HFFc6 (cell line): ENCODE measurements around the gene CYP26B1. TPM values are rescaled to one million over a fixed set of nuclear protein-coding genes. Genes with fewer than 3 reads are reported as not detected.

Experiments
- DNase-seq: peaks from one replicate; pipeline ENCODE4 v3.0.0-alpha.2; 2018
- H3K27ac Mint-ChIP-seq: 2 replicates; pipeline ENCODE4 v1.8.0; 2020; ENCODE audit warnings: mild to moderate bottlenecking, mixed read lengths
- H3K27me3 Mint-ChIP-seq: 2 replicates; pipeline ENCODE4 v1.8.0; 2021; ENCODE audit warnings: mild to moderate bottlenecking, moderate library complexity, mixed read lengths; ENCODE audit not compliant: insufficient read depth
- H3K36me3 Mint-ChIP-seq: 2 replicates; pipeline ENCODE4 v1.8.0; 2021; ENCODE audit warnings: low read depth, mixed read lengths
- H3K4me1 Mint-ChIP-seq: 2 replicates; pipeline ENCODE4 v1.8.0; 2020; ENCODE audit warnings: low read depth, mixed read lengths
- H3K4me3 Mint-ChIP-seq: 2 replicates; pipeline ENCODE4 v1.8.0; 2020; ENCODE audit warnings: mild to moderate bottlenecking, moderate library complexity, mixed read lengths
- H3K9me3 Mint-ChIP-seq: 2 replicates; pipeline ENCODE4 v1.8.0; 2020; ENCODE audit warnings: mild to moderate bottlenecking, mixed read lengths
- total RNA-seq, 6 experiments: library from RNA; stranded (reverse); fragmentation: NEBNext Ultra II Directional; extraction: Animal tissue kit (Norgen Biotek cat#: 25700); gene quantifications; 2 replicates in 1 of 6; 3 replicates in 5 of 6; pipeline ENCODE4 v1.2.3, GENCODE V29; 2021
- TF ChIP-seq, protein P1 (sequence below): fragments of 200-600 bp; sonication (generic); IDR thresholded peaks from 2 replicates; pipeline ENCODE4 v1.5.0; 2021; ENCODE audit warnings: antibody characterized with exemption, mild to moderate bottlenecking

The CYP26B1 gene
- total RNA-seq, 6 experiments from 2014 or later, result 0.05 to 0.66 (median 0.14) TPM; not detected in 1

DNA sequence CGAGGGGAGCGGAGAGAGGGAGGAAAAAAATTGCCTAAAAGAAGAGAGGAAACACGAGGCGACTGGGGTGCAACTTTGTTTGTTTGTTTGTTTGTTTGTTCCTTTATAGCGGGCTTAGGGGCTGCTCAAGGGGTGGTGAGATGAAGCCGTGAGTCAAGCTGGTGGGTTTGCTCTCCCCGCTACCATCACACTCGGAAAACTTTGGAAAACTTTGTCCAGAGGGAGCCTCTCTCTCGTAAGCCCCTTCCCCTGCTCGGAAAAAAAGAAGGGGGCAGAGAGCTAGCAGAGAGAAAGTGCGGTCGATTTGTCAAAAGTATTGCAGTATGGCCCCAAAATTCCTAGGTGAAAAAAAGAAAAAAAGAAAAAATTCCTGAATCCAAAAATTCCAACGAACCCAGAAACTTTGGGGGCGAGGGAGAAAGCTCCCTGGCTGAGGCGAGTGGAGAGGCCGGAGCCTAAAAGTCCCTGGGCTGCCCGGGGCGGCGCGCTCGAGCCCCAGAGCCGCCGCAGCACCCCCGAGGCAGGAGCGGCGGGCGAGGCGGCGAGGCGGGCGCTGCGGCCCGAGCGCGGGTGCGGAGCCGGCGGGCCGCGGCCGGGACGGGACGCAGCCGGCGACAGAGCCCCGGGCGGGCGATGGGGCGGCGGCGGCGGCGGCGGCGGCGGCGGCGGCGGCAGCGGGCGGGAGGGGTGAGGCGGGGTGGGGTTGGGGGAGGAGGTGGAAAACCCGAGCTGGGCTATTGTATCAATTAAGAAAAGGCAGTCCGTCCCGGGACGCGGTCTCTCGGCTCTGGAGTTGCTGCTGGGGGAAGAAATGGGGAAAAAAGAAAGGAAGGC lies 558 bp upstream of the CYP26B1 start:
- Mint-ChIP-seq H3K9me3 (no peaks in the 10 kb centered on the region; the same call in 1 of the 2 replicates), H3K4me1 (peaks cover 35% of the 10 kb centered on the region), H3K27me3 (peaks cover 51% of the 10 kb centered on the region), H3K36me3 (peaks cover 5% of the 10 kb centered on the region; the same call in 1 of the 2 replicates), H3K27ac (no peak overlapping the region), H3K4me3 (peak overlapping the region; percentile 75)
- no peak for DNase-seq
- TF ChIP-seq, protein P1, sequence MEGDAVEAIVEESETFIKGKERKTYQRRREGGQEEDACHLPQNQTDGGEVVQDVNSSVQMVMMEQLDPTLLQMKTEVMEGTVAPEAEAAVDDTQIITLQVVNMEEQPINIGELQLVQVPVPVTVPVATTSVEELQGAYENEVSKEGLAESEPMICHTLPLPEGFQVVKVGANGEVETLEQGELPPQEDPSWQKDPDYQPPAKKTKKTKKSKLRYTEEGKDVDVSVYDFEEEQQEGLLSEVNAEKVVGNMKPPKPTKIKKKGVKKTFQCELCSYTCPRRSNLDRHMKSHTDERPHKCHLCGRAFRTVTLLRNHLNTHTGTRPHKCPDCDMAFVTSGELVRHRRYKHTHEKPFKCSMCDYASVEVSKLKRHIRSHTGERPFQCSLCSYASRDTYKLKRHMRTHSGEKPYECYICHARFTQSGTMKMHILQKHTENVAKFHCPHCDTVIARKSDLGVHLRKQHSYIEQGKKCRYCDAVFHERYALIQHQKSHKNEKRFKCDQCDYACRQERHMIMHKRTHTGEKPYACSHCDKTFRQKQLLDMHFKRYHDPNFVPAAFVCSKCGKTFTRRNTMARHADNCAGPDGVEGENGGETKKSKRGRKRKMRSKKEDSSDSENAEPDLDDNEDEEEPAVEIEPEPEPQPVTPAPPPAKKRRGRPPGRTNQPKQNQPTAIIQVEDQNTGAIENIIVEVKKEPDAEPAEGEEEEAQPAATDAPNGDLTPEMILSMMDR, result no peak

DNA sequence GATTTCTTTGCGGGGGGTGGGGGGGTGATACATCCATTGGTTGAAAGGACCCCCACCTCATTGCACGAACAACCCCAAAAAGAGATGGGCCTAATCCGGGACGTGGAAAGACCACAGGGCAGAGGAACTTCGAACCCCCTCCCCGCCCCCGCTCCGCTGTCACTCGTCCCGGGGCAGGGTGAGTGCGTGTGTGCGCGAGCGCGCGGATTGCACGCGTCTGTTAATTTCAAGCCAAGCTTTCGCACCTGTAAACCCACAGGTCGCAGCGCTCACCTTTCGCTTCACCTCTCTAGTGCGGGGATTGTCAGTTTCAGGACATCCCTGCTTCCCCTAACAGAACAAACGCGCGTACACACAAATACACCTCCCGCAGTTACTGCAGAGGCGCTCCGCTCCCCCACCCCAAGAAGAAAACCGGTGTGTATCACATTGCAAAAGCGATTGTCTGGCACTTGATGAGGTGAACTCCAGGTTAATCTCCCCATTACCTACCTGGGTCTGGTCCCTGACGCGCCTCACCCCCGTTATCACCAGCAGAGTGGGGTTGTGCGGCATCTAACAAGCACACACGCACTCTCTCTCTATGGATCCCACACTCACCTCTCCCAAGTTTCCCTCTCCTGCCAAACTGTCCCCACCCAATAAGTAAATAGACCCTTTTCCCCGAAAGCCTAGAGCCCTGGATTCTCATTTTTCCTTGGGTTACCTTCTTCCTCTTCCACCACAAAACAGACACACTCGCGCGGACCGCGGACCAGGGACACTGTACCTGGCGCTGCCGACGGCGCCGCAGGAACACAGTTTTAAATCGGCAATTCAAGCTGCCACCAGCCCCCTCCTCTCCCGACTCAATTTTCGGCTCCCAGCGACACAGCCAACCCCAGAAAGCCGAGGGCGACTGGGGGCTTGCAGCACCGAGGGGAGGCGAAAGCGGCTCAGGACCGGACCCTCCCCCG lies 1.0 kb downstream of the CYP26B1 start:
- Mint-ChIP-seq H3K27me3 (peaks cover 46% of the 10 kb centered on the region), H3K9me3 (no peaks in the 10 kb centered on the region; the same call in 1 of the 2 replicates), H3K27ac (no peak overlapping the region), H3K36me3 (peaks cover 5% of the 10 kb centered on the region; the same call in 1 of the 2 replicates), H3K4me3 (peak overlapping the region; percentile 20; the same call in 1 of the 2 replicates), H3K4me1 (peaks cover 35% of the 10 kb centered on the region)
- TF ChIP-seq, protein P1, result no peak
- DNase-seq, result no peak

DNA sequence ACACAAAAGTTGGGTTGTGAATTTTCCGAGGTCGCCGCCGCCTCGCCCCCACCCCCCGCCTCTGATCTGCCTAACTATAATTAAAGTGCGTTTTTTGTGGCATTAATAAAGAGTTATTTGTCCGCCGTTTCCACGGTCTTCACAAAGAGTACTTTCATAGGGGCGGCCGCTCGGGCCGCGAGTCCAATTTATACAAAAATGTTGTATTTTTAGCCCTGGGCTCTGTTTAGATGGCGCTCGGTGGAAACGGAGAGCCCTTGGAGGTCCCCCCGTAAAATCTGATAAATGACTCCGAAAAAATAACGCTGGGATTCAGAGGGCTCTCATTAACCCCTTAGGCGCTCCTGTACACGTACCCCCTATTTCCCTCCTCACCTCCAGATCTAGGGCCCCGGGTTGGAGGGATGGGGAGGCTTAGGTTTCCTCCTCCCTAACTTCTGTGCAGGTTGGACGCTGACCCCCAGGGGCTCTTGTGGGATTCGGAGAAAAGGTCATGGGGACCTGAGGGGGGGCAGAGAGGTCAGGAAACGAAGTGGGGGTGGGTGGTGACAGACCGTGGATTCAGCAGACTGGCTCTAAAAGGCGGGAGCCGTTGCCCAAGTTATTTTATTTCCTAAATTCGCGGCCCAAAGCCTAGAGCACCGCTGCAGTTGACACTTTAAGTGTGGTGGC lies 1.9 kb downstream of the CYP26B1 start:
- H3K27ac Mint-ChIP-seq, result no peak overlapping the region
- TF ChIP-seq, protein P1, result no peak
- no peaks in the 10 kb centered on the region; the same call in 1 of the 2 replicates for H3K9me3 Mint-ChIP-seq
- peaks cover 46% of the 10 kb centered on the region for H3K27me3 Mint-ChIP-seq
- H3K4me1 Mint-ChIP-seq, result peaks cover 35% of the 10 kb centered on the region
- peak overlapping the region; percentile 77 for H3K4me3 Mint-ChIP-seq
- no peak for DNase-seq
- H3K36me3 Mint-ChIP-seq, result peaks cover 5% of the 10 kb centered on the region; the same call in 1 of the 2 replicates

DNA sequence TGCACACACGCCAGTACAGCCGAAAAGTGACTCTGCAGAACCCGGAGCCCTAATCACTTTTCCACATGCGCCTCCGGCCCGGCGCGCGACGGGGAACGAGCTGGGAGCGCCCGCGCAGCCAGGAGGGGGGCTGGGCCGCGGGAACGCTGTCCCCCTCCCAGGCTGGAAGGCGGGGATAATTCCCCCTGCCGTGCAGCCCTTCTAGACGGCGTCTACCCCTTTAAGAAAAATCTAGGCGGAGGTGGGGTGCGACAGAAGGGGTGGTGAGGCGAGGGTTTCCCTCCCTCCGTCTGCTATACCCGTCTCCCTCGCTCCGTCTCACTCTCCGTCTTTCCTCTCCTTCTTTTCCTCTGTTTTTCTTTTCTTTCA lies 2.4 kb downstream of the CYP26B1 start:
- Mint-ChIP-seq H3K4me3 (peak overlapping the region; percentile 77), H3K27me3 (peaks cover 46% of the 10 kb centered on the region), H3K36me3 (peaks cover 5% of the 10 kb centered on the region; the same call in 1 of the 2 replicates), H3K4me1 (peaks cover 33% of the 10 kb centered on the region), H3K9me3 (no peaks in the 10 kb centered on the region; the same call in 1 of the 2 replicates), H3K27ac (no peak overlapping the region)
- DNase-seq, result no peak
- TF ChIP-seq, protein P1, result no peak
